Sigmoid colon (tissue), 4 donors: Measurements from ENCODE around the gene OPRD1.

ENCODE experiments used
- CTCF ChIP-seq, 4 experiments: fragments of 450-650 bp in 3 of 4; fragments of 200-600 bp in 1 of 4; IDR thresholded peaks; one replicate each; pipeline ENCODE4 v1.5.1; 2016 to 2019; ENCODE audit warnings: antibody characterized with exemption in 4 of 4, mild to moderate bottlenecking in 3 of 4, moderate library complexity in 2 of 4
- EP300 ChIP-seq, 4 donors: sonication (generic); formaldehyde crosslinking; IDR thresholded peaks; one replicate each; pipeline ENCODE4 v1.6.1; 2017; ENCODE audit warnings: antibody characterized with exemption in 4 of 4
- POLR2A ChIP-seq, 2 donors: fragments of 450-650 bp; IDR thresholded peaks; one replicate each; pipeline ENCODE4 v1.6.1; 2016; ENCODE audit warnings: antibody characterized with exemption in 2 of 2, mild to moderate bottlenecking in 2 of 2, moderate library complexity in 2 of 2
- POLR2AphosphoS5 ChIP-seq, 4 donors: sonication (generic); formaldehyde crosslinking; IDR thresholded peaks; one replicate each; pipeline ENCODE4 v1.6.1; 2017; ENCODE audit warnings: antibody characterized with exemption in 4 of 4

- no peak for TF ChIP-seq CTCF (IDR thresholded peaks at IDR 0.05)
- no peak for TF ChIP-seq POLR2A (IDR thresholded peaks at IDR 0.05)
- no peak for TF ChIP-seq POLR2AphosphoS5 (IDR thresholded peaks at IDR 0.05)
- TF ChIP-seq EP300 (IDR thresholded peaks at IDR 0.05) = no peak
Observed at GRCh38 chr1:28913786-28914227, 101.8 kb downstream of the OPRD1 start.
